NCI-H524 (cell line): Measurements from ENCODE around the gene TRAF4.
"Not testable (repeated sequence)": the region's sequence is repeated elsewhere in the genome, so short reads cannot be mapped to it uniquely, and the experiment has no call there.

Source experiments
- DNase-seq, 2 experiments: peaks; one replicate each; lab custom pipeline; 2025; lab: John Stamatoyannopoulos, UW

Gene TRAF4

DNA sequence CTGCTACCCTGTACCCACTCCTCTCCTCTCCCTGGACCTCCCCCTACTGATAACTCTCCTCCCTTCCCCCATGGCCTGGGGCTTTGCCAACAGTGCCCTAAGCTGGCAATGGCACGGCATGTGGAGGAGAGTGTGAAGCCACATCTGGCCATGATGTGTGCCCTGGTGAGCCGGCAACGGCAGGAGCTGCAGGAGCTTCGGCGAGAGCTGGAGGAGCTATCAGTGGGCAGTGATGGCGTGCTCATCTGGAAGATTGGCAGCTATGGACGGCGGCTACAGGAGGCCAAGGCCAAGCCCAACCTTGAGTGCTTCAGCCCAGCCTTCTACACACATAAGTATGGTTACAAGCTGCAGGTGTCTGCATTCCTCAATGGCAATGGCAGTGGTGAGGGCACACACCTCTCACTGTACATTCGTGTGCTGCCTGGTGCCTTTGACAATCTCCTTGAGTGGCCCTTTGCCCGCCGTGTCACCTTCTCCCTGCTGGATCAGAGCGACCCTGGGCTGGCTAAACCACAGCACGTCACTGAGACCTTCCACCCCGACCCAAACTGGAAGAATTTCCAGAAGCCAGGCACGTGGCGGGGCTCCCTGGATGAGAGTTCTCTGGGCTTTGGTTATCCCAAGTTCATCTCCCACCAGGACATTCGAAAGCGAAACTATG, 5.2 kb downstream of the TRAF4 start:
- DNase-seq, result no peak

DNA sequence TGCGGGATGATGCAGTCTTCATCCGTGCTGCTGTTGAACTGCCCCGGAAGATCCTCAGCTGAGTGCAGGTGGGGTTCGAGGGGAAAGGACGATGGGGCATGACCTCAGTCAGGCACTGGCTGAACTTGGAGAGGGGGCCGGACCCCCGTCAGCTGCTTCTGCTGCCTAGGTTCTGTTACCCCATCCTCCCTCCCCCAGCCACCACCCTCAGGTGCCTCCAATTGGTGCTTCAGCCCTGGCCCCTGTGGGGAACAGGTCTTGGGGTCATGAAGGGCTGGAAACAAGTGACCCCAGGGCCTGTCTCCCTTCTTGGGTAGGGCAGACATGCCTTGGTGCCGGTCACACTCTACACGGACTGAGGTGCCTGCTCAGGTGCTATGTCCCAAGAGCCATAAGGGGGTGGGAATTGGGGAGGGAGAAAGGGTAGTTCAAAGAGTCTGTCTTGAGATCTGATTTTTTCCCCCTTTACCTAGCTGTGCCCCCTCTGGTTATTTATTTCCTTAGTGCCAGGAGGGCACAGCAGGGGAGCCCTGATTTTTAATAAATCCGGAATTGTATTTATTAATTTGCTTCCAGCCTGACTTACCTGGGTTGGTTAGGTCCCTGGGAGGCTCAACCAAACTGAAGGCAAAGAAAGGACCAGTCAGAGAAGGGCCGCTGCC, 5.8 kb downstream of the TRAF4 start:
- no peak for DNase-seq

DNA sequence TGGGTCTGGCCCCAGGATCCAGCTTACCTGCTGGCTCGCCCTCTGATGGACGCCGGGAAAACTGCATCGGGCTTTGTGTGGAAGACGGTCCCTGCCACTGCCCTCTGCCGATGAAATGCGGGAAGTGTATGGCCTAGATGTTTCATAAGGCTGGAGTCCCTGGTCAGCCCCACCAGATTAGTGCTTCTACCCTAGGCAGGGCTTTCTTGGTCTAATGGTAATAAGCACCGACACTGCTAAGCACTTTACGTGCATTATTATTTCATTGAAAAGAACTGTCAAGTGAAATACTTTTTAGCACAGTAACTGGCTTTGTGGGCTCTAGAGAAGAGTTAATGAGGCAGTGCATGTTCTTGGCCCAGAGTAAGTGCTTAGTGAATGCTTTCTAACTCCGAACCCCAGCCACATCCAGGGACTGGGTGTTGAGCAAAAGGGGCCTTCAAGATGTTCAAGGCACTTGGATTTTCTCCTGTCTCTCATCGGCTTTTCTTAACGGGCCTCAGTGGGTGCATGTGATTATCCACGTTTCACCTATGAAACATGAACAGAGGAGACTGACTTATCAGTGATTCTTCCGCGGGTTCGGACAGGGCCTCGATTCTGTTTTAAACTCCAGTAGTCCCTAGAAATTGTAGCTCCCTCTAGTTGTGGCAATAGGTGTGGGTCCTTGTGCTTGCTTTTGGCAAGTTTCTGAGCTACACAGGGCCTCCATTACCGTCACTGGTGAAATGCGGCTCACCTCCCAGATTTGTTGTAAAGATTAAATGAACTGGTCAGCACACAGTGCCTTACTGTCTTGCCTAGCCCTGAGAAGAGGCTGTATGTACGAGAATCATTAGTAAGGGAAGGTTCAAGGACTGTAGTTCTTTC, 6.6 kb downstream of the TRAF4 start:
- DNase-seq, result peak; percentile 91 to 95

DNA sequence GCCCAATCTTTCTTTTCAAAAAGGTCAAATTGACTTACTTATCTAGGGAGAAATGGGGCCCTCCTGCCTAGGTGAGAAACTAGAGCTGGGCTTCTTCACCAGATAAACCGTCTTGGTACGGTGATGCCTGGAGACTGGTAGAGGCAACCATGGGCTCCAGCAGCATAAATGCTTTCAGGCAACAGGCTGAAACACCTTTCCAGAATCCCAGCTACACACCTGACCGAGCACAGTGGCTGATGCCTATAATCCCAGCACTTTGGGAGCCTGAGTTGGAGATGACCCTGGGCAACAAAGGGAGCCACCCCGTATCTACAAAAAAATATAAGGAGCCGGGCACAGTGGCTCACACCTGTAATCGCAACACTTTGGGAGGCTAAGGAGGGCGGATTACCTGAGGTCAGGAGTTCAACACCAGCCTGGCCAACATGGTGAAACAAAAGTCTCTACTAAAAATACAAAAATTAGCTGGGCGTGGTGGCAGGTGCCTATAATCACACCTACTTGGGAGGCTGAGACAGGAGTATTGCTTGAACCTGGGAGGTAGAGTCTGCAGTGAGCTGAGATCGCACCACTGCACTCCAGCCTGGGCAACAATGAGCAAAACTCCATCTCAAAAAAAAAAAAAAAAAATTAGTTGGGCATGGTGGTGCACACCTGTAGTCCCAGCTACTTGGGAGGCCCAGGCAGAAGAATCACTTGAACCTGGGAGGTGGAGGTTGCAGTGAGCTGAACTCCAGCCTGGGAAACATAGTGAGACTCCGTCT, 8.0 kb downstream of the TRAF4 start:
- no peak for DNase-seq

DNA sequence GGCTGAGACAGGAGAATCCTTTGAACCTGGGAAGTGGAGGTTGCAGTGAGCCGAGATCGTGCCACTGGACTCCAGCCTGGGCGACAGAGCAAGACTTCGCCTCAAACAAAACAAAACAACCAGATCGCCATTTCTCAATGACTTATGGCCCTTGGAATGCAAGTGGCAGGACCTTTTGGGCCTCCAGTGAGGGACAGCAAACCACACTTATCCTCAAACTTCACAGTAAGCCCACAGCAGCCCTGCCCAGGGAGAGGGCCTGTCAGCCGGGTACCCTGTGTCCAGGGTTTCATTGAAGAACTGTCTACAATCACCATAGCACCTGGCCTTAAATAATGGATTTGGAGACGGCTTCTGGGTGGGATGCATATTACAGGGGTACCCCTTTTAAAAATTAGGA, 11.7 kb downstream of the TRAF4 start:
- DNase-seq, result no peak

DNA sequence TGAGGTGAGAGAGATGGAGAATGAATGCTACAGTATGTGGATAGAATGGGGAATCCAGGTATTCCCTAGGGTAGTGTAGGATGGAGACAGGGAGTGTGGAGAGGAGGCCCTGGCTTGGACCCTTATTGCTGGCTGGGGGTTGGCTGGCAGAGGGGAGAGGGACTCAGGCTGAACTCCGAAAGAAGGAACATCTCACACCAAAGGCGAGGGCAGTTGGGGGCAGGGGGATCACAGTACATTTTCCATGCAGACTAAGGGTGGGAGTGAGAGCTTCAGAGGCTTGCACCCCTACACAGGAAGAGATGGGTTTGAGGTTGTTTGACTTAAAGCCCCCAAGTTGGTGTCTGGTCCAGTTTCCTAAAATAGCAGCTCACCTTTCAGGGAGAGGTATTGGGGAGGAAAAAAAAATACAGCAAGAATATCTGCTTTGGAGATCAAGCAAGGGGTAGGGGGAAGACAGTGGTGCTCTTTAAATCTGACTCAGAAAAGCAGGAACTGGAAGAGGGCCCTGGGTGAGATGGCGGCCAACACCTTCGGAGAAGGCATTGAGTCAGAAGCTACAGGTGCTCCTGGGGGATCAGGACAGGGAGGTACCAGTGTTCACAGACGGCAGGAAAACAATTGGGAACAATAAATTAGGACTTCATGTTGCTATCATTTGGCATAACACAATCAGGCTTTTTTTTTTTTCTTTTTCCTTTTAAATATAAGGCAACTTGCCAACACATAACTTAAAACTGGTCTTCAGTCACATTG, 12.4 kb downstream of the TRAF4 start:
- DNase-seq, result no peak

DNA sequence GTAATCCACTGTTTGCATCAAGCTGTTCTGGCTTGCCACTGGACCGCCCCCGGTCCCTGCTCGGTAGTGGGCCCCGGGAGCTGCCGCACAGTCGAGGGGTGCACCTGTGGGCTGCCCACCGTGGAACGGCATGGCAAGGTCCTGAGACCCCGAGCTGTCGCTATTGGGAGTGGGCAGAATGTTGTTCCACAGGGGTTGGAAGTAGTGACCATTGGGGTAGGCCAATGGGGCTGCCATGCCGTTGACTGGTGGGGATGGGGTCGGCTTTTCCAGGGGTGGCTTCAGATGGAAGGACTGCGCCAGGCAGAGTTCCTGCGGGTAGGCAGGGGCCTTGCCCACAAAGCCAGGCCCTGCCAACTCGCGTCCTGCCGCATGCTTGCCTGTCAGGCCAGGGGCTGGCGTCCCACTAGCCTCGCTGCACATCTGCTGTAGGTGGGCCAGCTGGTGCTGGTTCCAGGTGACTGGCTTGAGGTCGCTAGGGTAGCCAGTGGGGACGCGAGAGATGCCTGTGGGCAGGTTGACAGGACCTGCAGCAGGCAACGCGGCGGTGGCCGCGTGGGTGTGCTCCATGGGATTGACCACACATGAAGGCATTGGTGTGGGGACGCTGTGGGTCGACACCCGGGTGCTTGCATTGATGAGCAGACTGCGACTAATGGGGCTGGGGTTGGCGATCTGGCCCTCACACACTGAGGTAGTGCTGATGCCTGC, 14.8 kb downstream of the TRAF4 start:
- DNase-seq, result no peak

DNA sequence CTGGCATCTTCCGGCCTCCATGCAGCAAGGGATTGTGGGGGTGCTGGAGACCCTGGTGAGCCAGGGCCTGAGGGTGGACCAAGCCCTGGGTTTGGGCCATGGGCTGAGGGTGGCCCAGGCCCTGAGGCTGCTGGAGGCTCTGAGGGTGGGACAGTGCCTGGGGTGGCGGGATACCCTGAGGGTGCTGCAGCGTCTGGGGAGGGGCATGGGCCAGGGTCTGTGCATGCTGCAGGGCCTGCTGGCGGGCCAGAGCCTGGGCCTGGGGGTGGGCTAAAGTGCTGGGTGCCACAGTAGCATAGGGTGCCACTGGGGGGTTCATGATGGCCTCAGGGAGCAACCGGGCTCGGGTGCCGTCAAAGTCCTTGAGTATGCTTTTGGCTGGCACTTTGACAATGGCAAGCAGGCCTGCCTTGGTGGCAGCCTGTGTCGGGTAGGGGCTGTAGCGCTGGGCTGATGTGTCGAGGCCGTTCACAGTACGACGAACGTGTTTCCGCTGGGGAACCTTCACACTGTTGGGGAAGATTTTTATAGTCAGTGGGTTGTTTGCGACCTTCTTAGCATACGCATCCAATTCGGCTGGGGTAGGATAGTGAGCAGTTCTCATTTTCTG, 15.6 kb downstream of the TRAF4 start:
- DNase-seq, result no peak

DNA sequence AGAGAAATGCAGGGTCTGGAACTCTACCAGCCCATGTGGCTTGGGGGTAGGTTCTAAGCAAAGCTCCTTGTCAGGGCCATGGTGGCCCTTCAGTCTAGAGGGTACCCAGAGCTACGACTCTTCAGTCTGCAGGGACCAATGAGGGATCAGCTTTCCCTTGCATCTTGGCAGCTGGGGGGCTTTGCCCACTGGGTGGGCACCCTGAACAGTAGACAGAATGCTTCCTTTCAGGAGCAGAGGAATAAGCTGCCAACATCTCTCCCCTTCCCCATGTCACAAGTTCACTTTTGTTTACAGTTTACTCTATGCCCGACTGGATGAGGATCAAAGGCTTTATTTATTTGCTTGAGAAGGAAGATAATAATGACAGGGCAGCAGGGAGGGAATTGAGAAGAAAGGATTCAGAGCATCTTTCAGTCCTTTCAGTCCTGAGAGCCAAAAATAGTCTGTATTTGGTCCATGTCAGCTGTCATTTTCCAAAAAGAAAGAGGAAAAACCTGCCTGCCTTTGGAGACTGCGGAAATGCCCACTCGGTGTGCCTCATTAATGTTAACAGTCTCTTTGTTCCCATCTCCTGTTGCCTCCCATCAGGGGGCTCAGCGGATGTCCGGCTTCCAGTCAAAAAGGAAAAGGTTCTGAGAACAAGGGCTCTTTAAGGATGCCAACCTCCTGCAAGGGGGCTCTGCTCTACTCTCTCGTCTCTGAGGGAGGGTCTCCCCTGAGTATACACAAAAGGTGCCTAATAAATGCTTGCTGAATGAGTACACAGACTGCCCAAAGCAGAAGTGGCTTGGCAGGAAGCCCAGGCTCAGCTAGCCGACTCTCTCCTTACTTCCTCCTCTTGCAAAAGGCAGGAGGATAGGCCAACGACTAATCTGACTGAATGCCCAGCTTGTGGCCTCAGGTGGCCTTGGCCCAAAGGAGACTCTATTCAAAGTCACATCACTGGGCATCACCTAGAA, 17.1 kb downstream of the TRAF4 start:
- DNase-seq, result no peak

DNA sequence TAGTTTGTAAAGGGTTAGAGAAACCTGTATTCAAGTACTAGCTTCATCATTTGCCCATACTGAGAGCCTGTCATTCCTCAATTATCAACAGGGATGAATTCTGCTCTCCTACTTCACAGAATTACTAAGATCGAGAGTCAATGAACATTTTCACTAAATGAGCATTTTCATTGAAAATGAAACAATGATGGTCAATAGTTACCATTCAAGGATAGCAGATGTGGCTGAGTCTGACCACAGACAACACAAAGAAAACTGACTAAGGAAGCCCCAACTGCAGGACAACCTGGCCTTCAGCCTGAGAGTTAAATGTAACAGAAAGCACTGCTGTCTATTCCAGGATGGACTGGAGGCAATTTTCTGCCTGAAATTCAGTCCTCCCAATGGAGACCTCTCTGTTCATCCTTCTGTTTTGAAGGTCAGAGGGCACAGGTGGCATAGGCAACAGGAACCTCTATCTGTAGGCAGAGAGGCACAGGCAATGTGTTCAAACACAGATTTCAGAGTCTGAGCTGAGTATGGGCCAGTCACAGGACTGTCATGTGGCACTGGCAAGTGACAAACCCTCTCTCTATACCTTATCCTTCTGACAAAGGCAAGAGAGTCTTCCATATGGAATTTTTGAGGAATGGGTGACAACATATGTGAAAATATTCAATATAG, 19.5 kb downstream of the TRAF4 start:
- DNase-seq, result no peak

DNA sequence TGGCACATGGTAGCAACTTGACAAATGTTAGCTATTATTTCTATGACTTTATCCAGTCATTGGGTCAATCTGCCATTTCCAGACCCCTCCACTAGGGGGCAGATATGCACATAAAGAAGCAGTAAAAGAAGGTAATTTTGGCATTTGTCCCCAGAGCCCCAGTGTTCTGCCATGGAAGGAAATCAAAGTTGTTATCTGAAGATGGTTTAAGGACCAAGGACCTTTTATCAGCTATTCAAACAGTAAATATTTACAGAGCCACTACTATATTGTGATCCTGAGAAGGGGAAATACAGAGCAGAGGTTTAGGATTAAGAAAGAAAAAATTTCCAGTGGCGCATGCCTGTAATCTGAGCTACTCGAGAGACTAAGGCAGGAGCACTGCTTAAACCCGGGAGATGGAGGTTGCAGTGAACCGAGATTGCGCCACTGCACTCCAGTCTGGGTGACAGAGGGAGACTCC, 20.0 kb downstream of the TRAF4 start:
- peak; percentile 57 to 85 for DNase-seq

DNA sequence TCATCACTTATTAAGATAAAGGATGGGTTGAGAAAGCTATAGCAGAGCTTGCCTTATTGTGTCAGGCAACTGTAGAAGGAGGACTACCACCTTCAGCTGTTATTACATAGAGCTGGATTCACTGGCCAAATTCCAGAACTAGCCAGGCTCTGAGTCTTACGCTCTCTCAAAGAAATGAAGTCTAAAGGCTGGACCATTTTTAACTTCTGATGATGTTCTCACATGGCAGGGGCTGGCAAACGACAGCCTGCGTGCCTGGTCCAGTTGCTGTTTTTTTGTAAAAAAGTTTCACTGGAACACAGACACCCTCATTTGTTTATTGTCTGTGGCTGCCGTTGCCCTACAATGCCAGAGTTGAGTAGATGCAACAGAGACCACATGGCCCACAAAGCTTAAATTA, 21.2 kb downstream of the TRAF4 start:
- DNase-seq, result no peak

DNA sequence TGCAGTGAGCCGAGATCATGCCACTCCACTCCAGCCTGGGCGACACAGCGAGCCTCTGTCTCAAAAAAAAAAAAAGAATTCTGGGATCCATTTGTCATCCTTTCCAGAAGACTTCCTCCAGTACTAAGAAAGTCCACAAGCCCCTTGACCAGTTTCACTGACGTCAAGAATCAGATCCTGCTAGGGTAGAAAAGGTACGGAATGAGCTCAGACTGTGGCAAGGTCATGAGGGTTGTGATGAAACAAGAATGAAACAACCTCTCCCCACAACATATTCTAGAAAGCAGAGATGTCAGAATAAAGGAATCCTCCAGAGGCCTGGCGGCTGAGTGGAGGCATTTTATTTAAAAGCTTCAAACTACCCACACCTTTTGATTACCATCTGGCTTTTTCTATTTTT, 29.9 kb downstream of the TRAF4 start:
- DNase-seq, result no peak

DNA sequence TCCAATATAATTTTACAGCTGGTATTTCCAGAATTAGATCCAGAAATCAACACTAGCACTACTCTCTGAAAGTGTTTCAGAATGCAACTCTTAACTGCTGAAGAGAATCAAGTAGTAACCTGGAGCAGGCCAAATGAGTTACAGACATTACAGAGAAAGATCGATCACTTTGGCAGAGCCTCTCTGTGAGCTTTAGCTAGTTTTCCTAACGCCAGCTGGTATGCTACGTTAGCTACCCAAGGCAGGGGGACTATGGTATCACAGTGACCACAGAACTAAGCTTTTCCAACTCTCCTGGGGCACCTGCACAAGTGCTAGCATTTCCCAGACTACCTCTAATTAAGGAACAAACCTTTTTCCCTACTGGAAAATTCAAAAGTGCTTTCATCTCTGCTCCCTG, 30.4 kb downstream of the TRAF4 start:
- DNase-seq, result no peak

DNA sequence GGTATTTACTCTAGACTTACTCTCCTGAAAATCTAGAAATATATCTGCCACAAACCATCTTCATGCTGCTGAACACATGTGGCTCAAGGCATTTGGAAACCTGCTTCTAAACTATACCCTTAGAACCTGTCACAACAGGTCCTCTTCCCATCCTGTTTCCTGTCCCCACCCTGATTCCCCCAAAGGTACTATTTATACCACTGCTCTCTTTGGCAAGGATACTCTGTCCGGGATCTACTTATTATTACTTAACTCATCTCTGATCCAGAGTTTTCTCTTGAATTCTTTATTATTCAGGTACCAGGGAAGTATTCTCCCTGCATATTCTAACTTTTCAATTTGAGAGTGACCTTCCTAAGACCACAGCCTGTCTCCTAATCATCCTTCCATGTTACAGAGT, 33.4 kb downstream of the TRAF4 start:
- no peak for DNase-seq

DNA sequence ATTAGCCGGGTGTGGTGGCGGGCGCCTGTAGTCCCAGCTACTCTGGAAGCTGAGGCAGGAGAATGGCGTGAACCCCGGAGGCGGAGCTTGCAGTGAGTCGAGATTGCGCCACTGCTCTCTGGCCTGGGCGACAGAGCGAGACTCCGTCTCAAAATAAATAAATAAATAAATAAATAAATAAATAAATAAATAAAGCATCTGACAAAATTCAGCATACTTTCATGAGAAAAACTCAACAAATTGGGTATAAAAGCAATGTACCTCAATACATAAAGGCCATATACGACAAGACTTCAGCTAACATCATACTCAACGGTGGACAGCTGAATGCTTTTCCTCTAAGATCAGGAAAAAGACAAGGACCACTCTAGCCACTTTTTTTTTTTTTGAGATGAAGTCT, 35.8 kb downstream of the TRAF4 start:
- DNase-seq, result not testable (repeated sequence)

DNA sequence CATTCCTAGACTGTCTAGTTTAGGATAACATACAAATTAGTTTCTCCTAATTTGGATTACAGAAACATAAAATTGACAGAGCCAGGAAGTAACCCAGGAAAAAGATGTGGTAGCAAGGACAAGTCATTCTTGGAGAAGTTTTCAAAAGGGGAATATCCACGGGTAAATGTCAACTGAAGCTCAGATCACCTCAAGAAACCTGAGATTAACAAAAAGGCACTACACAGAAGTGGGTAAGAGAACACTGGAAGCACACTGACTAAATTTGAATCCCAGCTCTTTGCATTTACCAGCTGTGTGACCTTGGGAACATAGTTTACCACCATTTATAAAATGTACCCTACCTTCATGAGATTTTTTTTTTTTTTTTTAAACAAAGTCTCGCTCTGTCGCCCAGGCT, 39.4 kb downstream of the TRAF4 start:
- no peak for DNase-seq

DNA sequence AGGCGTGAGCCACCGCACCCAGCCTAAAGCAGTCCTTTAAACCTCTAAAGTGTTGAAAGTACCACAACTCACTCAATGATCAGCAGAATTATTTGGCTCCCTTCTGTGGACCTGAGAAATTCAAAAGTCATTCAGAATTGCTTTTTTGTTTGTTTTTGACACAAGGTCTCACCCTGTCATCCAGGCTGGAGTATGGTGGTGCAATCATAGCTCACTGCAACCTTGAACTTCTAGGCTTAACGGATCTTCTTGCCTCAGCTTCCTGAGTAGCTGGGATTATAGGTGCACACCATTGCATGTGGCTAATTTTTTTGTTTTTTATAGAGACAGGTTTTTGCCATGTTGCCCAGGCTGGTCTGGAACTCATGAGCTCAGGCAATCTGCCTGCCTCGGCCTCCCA, 44.3 kb downstream of the TRAF4 start:
- no peak for DNase-seq
